RWPE1 (cell line): ENCODE results near the gene MPLKIP.

Source experiments
- CTCF ChIA-PET: fragments of 350-600 bp; sonication (Branson Sonifier 250); formaldehyde crosslinking; extraction: SDS; loops from one replicate; lab custom pipeline; 2021; lab: Yijun Ruan, JAX
- POLR2A ChIA-PET: fragments of 400-600 bp; formaldehyde crosslinking; extraction: SDS; loops from one replicate; lab custom pipeline; 2020; ENCODE audit warnings: antibody characterized with exemption; ENCODE audit not compliant: low non-redundant PET; lab: Yijun Ruan, JAX
- DNase-seq: peaks from one replicate; pipeline ENCODE4 v3.0.0; 2012; ENCODE audit warnings: low spot score
- H3K27ac ChIP-seq: fragments of 450-650 bp; 2 replicates; pipeline ENCODE4 v1.5.1; 2017
- CTCF ChIP-seq: fragments of 450-650 bp; conservative IDR thresholded peaks from 2 replicates; pipeline ENCODE4 v1.5.1; 2017; ENCODE audit warnings: low read depth, mild to moderate bottlenecking

Gene MPLKIP

GRCh38 chr7:40095695-40096327 lies 38.6 kb downstream of the MPLKIP start:
- ChIA-PET POLR2A (no interaction called here), CTCF (no interaction called here)
- no peak overlapping the region for H3K27ac ChIP-seq
- no peak for DNase-seq
- no peak for TF ChIP-seq CTCF

GRCh38 chr7:40095230-40095629 lies 39.2 kb downstream of the MPLKIP start:
- no peak for DNase-seq
- TF ChIP-seq CTCF: no peak
- no peak overlapping the region for H3K27ac ChIP-seq
- CTCF ChIA-PET: no interaction called here
- POLR2A ChIA-PET: no interaction called here

GRCh38 chr7:40093631-40094350 lies 40.6 kb downstream of the MPLKIP start:
- no peak for TF ChIP-seq CTCF

GRCh38 chr7:40092182-40092581 lies 42.2 kb downstream of the MPLKIP start:
- no peak for DNase-seq
- CTCF ChIA-PET: interaction anchor here (0.7 to 1.0 kb wide), 2 partner anchors 27 to 196 kb away, joined by 3 read pairs; no protein-coding TSS in a partner anchor
- H3K27ac ChIP-seq: no peak overlapping the region
- TF ChIP-seq CTCF: no peak
- POLR2A ChIA-PET: no interaction called here

More at GRCh38 chr7:40093631-40094350, 40.6 kb downstream of the MPLKIP start:
- no peak for DNase-seq
- ChIA-PET POLR2A (no interaction called here), CTCF (interaction anchor here (0.5 to 0.6 kb wide), 3 partner anchors 26 to 47 kb away, joined by 3 to 4 read pairs (median 3); no protein-coding TSS in a partner anchor)
- no peak overlapping the region for H3K27ac ChIP-seq

- POLR2A ChIA-PET: no interaction called here
- TF ChIP-seq CTCF: no peak
- CTCF ChIA-PET: no interaction called here
- H3K27ac ChIP-seq: no peak overlapping the region
- no peak for DNase-seq
Observed at GRCh38 chr7:40077849-40078248, 56.6 kb downstream of the MPLKIP start.
